A549 (cell line): ENCODE data around the gene IFNLR1.

Experiments
- CHD2 ChIP-seq: fragments of 150-350 bp; IDR thresholded peaks from 2 replicates; pipeline ENCODE4 v1.6.1; 2014; ENCODE audit warnings: low read length; ENCODE audit not compliant: partially characterized antibody
- CTCF ChIP-seq: fragments of >200 bp; sonication (Bioruptor Twin); formaldehyde crosslinking; IDR thresholded peaks from 3 replicates; pipeline ENCODE4 v1.5.1; 2016
- FOSB ChIP-seq: fragments of 250-450 bp; sonication (Bioruptor Pico); IDR thresholded peaks from 2 replicates; pipeline ENCODE4 v1.5.0; 2020; ENCODE audit warnings: mild to moderate bottlenecking, moderate library complexity
- NFE2L2 ChIP-seq: fragments of 150-350 bp; conservative IDR thresholded peaks from 2 replicates; pipeline ENCODE4 v1.6.1; 2014; ENCODE audit warnings: low read length
- POLR2A ChIP-seq: IDR thresholded peaks from 2 replicates; pipeline ENCODE4 v1.6.1; 2012; ENCODE audit warnings: mild to moderate bottlenecking, low read length
- POLR2AphosphoS2 ChIP-seq: conservative IDR thresholded peaks from 2 replicates; pipeline ENCODE4 v1.6.1; 2012; ENCODE audit warnings: low read length, improper control_type of control experiment, inconsistent platforms
- RCOR1 ChIP-seq: fragments of 150-350 bp; IDR thresholded peaks from 2 replicates; pipeline ENCODE4 v1.6.1; 2014; ENCODE audit warnings: antibody characterized with exemption, low read length, low read depth
- REST ChIP-seq: fragments of 200-600 bp; sonication (generic); IDR thresholded peaks from 2 replicates; pipeline ENCODE4 v1.6.1; 2016; ENCODE audit warnings: antibody characterized with exemption, mild to moderate bottlenecking, moderate library complexity
- SMC3 ChIP-seq: fragments of >200 bp; sonication (Bioruptor Twin); formaldehyde crosslinking; IDR thresholded peaks from 3 replicates; pipeline ENCODE4 v1.6.1; 2018; ENCODE audit warnings: inconsistent platforms

DNA sequence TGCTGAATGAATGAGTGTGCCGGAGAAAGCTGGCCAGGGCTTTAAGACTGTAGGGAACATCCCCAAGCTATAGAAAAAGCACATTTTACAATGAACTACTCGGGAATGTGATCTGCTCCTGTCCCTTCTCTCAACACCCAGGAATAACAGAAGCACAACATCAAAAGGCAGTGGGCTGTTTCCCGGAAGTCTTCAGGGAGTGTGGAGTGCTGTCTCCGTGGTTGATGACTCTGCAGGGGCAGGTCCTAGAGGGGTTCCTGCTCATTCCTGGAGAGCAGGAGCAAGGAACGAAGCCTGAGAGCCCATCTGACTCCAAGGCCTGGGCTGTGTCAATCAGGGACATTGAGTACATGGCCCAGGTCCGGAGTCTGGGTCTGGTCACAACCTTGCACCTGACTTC is 39.3 kb downstream of the IFNLR1 start:
- TF ChIP-seq RCOR1 (no peak), CTCF (no peak), REST (no peak), POLR2AphosphoS2 (no peak), POLR2A (no peak), NFE2L2 (no peak), SMC3 (no peak), CHD2 (no peak), FOSB (CRISPR knock-in tag) (no peak)
